Stimulated activated CD4-positive, alpha-beta T cell treated with anti-CD3 and anti-CD28 coated beads, Interleukin-1b, Interleukin-23, amount 100 ng/mL, for 4 hours (primary cell): ENCODE measurements around the gene SGSH.
"Not testable (repeated sequence)": the region's sequence is repeated elsewhere in the genome, so short reads cannot be mapped to it uniquely, and the experiment has no call there.

Source experiments
- DNase-seq, 2 donors: peaks; one replicate each; pipeline ENCODE4 v3.0.0-alpha.2; 2020; ENCODE audit warnings: low read depth in 2 of 2

Gene SGSH

GRCh38 chr17:80253631-80254395 lies 33.7 kb upstream of the SGSH start:
- no peak for DNase-seq

GRCh38 chr17:80252871-80253270 lies 32.7 kb upstream of the SGSH start:
- DNase-seq: peak; percentile 79 to 81

DNA sequence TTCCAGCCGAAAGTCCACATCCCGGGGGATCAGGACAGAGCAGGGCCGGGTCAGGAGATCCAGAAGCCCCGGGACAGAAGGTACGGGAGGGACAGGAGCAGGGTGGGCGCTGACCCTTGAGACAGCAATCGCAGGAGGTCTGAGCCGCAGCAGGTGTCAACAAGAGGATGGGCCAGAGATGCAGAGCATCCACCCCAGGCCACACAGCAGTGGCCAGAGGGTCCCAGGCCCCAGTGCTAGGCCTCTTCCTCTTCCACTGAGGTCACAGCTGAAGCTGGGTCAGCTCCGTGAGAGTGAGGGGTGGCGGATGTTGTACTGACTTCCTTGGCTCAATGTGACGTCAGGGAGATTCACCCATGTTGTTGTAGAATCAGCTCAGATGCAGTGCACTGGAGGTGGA lies 31.8 kb upstream of the SGSH start:
- DNase-seq: no peak

DNA sequence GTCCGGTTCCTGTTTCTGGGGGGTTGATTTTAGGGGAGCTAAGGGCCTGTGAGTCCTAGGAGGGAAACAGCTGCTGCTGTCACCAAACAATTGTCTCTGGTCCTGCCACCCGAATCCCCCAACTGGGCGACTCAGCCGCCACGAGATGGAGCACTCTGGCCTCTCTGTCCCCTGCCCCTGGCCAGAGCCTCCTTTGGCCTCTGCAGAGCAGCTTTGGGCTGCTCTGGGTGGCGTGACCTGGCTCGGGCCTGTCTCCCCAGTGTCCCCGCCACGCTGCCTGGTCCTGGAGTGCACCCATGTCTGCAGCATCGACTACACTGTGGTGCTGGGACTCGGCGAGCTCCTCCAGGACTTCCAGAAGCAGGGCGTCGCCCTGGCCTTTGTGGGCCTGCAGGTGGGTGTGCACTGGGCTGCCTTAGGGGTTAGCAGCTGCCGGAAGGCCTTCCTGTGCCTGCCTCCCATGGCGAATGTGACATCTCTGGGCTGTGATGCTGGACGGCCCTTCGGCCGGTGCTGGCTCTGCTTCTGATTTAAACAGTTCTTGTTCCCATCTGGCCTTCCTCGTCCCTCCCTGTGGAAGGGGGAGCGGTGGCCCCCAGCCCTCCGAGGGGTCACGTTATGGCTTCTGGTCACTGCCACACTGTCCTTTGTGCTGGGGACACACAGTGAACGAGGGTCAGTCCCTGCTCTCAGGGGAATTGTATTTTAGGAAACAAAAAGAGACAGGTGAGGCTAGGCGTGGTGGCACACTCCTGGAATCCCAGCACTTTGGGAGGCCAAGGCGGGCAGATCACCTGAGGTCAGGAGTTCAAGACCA lies 29.0 kb upstream of the SGSH start:
- DNase-seq: no peak

GRCh38 chr17:80248001-80248893 lies 28.1 kb upstream of the SGSH start:
- no peak for DNase-seq

DNA sequence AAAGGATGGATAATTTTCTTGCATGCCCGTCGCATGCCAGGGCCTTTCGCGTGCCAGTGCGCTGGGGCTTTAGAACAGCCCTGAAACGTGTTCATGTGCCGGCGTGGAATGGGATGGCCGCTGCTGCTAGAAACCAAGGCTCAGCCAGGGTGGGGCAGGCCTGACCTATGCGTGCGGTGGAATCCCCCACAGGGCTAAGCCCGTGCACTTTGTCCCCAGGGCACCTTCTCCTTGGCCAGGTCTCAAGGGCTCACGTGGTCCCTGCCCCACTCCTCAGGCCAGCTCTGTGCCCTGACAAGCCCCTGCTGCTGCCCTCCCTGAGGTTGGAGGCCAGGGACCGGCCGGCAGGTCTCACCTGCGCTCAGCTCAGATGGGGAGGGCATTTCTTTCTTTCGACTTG lies 27.4 kb upstream of the SGSH start:
- DNase-seq: no peak

GRCh38 chr17:80246726-80247125 lies 26.6 kb upstream of the SGSH start:
- no peak for DNase-seq

GRCh38 chr17:80246266-80246681 lies 26.1 kb upstream of the SGSH start:
- DNase-seq: no peak

DNA sequence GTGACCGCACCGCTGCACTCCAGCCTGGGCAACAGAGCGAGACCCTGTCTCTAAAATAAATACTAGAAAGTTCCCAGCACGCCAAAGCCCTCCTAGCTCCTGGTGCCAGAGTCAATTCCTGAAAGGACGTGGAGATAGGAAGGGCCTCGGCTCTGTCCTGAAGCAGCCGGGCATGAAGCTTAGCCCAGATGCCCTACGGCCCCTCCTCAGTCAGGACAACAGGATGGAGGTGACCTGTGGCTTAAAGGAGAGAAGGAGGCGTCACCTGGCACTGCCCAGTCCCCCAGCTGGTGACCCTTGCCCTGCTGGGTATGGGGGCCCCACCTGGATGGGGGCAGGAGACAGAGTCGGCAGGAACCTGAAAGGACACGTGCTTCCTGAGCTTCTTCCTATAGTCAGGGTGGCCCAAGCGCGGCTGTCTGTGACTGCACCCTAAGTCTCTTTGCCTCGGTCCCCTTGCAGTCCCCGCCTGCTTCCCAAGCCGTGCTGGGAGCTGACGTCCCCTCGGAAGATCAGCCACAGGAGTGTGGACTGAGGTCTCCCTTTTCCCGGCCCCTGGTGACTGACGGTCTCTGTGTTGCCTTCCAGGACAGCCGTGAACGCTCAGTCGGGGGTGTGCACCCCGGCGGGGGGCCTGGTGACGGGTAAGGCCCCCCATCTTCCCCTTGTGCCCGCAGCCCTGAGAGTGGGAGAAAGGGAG lies 25.6 kb upstream of the SGSH start:
- no peak for DNase-seq

- no peak for DNase-seq
These were observed 24.9 kb upstream of the SGSH start for GRCh38 chr17:80244871-80245509.

DNA sequence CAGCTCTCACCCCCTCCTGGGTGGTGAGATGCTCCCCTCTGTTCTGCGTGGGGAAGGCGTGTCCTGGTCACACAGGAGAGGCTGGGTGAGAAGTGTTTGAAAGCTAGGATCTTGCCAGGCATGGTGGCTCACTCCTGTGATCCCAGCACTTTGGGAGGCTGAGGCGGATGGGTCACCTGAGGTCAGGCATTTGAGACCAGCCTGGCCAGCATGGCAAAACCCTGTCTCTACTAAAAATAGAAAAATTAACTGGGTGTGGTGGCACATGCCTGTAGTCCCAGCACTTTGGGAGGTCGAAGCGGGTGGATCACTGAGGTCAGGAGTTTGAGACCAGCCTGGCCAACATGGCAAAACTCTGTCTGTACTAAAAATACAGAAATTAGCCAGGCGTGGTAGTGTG lies 24.3 kb upstream of the SGSH start:
- DNase-seq: not testable (repeated sequence)

DNA sequence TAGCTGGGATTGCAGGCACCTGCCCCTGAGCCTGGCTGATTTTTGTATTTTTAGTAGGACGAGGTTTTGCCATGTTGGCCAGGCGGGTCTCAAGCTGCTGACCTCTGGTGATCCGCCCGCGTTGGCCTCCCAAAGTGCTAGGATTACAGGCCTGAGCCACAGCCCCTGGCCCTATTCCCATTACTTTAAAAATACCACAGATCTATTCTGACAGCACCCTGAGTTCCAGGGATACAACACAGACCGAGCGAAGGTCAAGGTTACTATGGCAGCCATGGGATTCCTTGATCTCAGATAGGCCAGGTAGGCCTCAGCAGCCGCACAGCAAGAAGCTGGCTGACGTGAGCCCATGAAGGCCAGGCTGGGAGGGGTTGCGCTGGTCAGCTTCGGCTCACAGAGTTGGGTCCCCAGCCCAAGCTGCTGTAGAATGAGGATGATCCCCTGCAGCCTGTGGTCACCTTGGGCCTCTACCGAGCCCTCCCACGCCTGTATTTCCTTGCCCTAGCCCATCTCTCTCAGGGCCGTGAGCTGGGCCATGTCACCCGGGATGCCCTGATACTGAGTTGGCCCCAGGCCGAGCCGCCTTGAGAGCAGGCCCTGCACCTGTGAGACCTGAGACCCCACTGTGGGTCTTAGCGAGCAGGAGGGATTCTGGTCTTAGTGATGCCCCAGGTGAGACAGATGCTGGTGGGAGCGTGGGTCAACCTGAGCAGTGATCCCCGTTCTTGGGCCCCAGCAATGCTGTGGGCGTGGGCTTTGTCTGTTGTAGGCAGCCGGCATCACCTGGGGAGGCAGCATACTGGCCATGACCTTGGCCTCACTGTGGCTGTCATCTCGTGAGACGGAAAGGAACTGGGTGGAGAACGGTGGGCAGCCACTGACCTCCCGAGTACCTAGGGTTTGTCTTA lies 23.6 kb upstream of the SGSH start:
- DNase-seq: no peak

DNA sequence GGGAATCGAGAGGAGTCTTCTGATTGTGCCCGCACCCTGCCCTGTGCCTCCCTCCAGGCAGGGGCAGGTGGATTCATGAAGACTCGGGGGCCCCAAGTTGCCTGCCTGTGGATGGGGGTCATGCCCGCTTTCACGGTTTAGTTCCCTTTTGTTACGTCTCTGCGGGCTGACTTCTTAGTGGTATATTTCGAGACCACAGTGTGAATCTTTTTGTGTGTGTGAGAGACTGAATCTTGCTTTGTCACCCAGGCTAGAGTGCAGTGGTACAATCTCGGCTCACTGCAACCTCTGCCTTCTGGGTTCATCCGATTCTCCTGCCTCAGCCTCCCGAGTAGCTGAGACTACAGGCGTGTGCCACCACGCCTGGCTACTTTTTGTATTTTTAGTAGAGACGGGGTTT lies 22.4 kb upstream of the SGSH start:
- DNase-seq: no peak

- no peak for DNase-seq
These were observed 17.3 kb upstream of the SGSH start for GRCh38 chr17:80237386-80237785.

GRCh38 chr17:80236911-80237310 lies 16.8 kb upstream of the SGSH start:
- DNase-seq: no peak

DNA sequence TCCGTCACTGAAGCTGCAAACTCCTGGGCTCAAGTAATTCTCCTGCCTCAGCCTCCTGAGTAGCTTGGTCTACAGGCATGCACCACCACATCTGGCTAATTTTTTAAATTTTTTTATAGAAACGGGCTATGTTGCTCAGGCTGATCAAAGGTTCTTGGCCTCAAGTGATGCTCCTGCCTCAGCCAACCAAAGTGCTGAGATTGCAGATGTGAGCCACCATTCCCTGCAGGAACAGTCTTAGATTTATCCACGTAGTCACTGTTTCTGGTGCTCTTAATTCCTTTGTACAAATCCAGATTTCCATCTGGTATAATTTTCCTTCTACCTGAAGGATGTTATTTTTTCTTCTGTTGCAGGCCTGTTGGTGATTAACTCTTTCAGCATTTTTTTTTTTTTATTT lies 13.1 kb upstream of the SGSH start:
- no peak for DNase-seq

- no peak for DNase-seq
These were observed 12.3 kb upstream of the SGSH start for GRCh38 chr17:80232438-80232837.

GRCh38 chr17:80229011-80229410 lies 8.9 kb upstream of the SGSH start:
- DNase-seq: no peak

DNA sequence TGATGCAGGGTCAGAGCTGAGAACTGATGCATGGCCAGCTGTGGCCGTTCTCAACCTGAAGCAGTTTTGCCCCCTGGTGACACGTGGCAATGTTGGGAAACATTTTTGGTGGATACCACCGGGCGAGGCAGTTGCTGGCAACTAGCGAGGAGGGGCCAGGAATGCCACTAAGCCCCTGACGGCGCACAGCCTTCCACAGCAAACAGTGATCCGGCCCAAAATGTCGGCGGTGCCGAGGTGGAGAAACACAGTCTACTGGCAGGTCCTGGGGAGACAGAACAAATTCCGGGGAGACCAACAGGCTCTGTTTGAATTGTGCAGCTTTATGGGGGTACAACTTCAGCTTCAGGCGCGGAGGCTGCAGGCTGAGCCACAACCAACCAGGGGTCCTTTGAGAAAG lies 8.3 kb upstream of the SGSH start:
- DNase-seq: no peak

GRCh38 chr17:80227666-80228065 lies 7.5 kb upstream of the SGSH start:
- DNase-seq: no peak
